CD14-positive monocyte (primary cell): ENCODE results near the gene SLC25A17. TPM values are rescaled to one million over a fixed set of nuclear protein-coding genes. Genes with fewer than 3 reads are reported as not detected.

Experiments
- DNase-seq, 3 donors: peaks; one replicate each; pipeline ENCODE4 v3.0.0-alpha.2; 2011 to 2022
- H2AFZ ChIP-seq: 2 replicates; pipeline ENCODE4 v1.6.0; 2012; ENCODE audit warnings: mild to moderate bottlenecking, low read depth, low read length, inconsistent platforms; ENCODE audit not compliant: insufficient read depth, poor library complexity, severe bottlenecking
- H3K27ac ChIP-seq, 2 donors: 1 replicate in 1 of 2; 2 replicates in 1 of 2; pipeline ENCODE4 v1.5.1; 2012 to 2013; ENCODE audit warnings: low read length in 2 of 2, control low read depth in 1 of 2, inconsistent platforms in 1 of 2, low read depth in 1 of 2, mild to moderate bottlenecking in 1 of 2
- H3K27me3 ChIP-seq, 2 donors: one replicate each; pipeline versions ENCODE4 v1.6.0 to v1.6.1; 2011 to 2013; ENCODE audit warnings: low read length in 2 of 2; ENCODE audit not compliant: control insufficient read depth in 2 of 2, insufficient read depth in 2 of 2
- H3K36me3 ChIP-seq, 2 donors: replicated peaks in 1 of 2; 1 replicate in 1 of 2; 2 replicates in 1 of 2; pipeline versions ENCODE4 v1.5.1 to v1.6.1; 2012 to 2013; ENCODE audit warnings: low read length in 2 of 2, control low read depth in 1 of 2, inconsistent platforms in 1 of 2, mild to moderate bottlenecking in 1 of 2; ENCODE audit not compliant: insufficient read depth in 2 of 2, control insufficient read depth in 1 of 2
- H3K4me1 ChIP-seq, 2 donors: 1 replicate in 1 of 2; 2 replicates in 1 of 2; pipeline versions ENCODE4 v1.5.1 to v1.6.1; 2012 to 2013; ENCODE audit warnings: low read length in 2 of 2, control low read depth in 1 of 2, inconsistent platforms in 1 of 2, mild to moderate bottlenecking in 1 of 2, moderate library complexity in 1 of 2; ENCODE audit not compliant: insufficient read depth in 2 of 2, control insufficient read depth in 1 of 2
- H3K4me2 ChIP-seq: replicated peaks from 2 replicates; pipeline ENCODE3; 2012; ENCODE audit warnings: low read length, moderate library complexity, mild to moderate bottlenecking; ENCODE audit not compliant: poor library complexity, severe bottlenecking; ENCODE audit errors: extremely low read depth
- H3K4me3 ChIP-seq, 3 experiments: fragments of 200-600 bp in 1 of 3; sonication (generic) in 1 of 3; replicated peaks in 1 of 3; 1 replicate in 2 of 3; 2 replicates in 1 of 3; pipeline ENCODE4 v1.5.1; 2011 to 2013; ENCODE audit warnings: low read length in 3 of 3, mild to moderate bottlenecking in 3 of 3, control low read depth in 2 of 3, low read depth in 2 of 3, inconsistent platforms in 1 of 3, moderate library complexity in 1 of 3
- H3K79me2 ChIP-seq: 2 replicates; pipeline ENCODE4 v1.6.0; 2012; ENCODE audit warnings: mild to moderate bottlenecking, control low read depth, inconsistent platforms, low read length, moderate library complexity; ENCODE audit not compliant: insufficient read depth
- H3K9ac ChIP-seq: 2 replicates; pipeline ENCODE4 v1.6.0; 2017; ENCODE audit warnings: low read length, mild to moderate bottlenecking; ENCODE audit not compliant: insufficient read depth, poor library complexity, severe bottlenecking
- H3K9me3 ChIP-seq, 2 donors: replicated peaks in 1 of 2; 1 replicate in 1 of 2; 2 replicates in 1 of 2; pipeline versions ENCODE4 v1.5.1 to v1.6.1; 2012 to 2013; ENCODE audit warnings: low read length in 2 of 2, control low read depth in 1 of 2; ENCODE audit not compliant: control insufficient read depth in 1 of 2, insufficient read depth in 1 of 2
- H4K20me1 ChIP-seq: 2 replicates; pipeline ENCODE4 v1.6.0; 2012; ENCODE audit warnings: mild to moderate bottlenecking, low read length, control low read depth, moderate library complexity; ENCODE audit not compliant: insufficient read depth
- H3K27ac Mint-ChIP-seq, 7 donors: one replicate each; pipeline ENCODE4 v1.8.0; 2020; ENCODE audit warnings: mild to moderate bottlenecking in 7 of 7, mixed read lengths in 7 of 7, moderate library complexity in 6 of 7, inconsistent platforms in 2 of 7
- H3K27me3 Mint-ChIP-seq, 3 donors: one replicate each; pipeline ENCODE4 v1.8.0; 2021 to 2022; ENCODE audit warnings: low read depth in 3 of 3, mild to moderate bottlenecking in 3 of 3, mixed read lengths in 3 of 3, moderate library complexity in 3 of 3, inconsistent platforms in 1 of 3
- H3K36me3 Mint-ChIP-seq, 2 donors: one replicate each; pipeline ENCODE4 v1.8.0; 2020; ENCODE audit warnings: mixed read lengths in 2 of 2, inconsistent platforms in 1 of 2, mild to moderate bottlenecking in 1 of 2
- H3K4me1 Mint-ChIP-seq: one replicate; pipeline ENCODE4 v1.8.0; 2020; ENCODE audit warnings: mild to moderate bottlenecking, mixed read lengths
- H3K4me3 Mint-ChIP-seq, 2 donors: one replicate each; pipeline ENCODE4 v1.8.0; 2020; ENCODE audit warnings: mild to moderate bottlenecking in 2 of 2, mixed read lengths in 2 of 2, moderate library complexity in 1 of 2
- H3K9me3 Mint-ChIP-seq, 7 donors: one replicate each; pipeline ENCODE4 v1.8.0; 2020 to 2022; ENCODE audit warnings: mixed read lengths in 7 of 7, mild to moderate bottlenecking in 6 of 7, moderate library complexity in 6 of 7, inconsistent platforms in 2 of 7
- CTCF ChIP-seq: fragments of 200-600 bp; IDR thresholded peaks from one replicate; pipeline ENCODE4 v1.8.0; 2022; ENCODE audit warnings: antibody characterized with exemption, mild to moderate bottlenecking
- WGBS: methylation state at CpG from one replicate; pipeline ENCODE4 v1.1.5; 2013; ENCODE audit warnings: missing lambda C conversion rate; ENCODE audit not compliant: insufficient coverage; 5-methylcytosine and 5-hydroxymethylcytosine counted together
- intact Hi-C, 2 donors: fragments of 100-400 bp; cut with micrococcal nuclease; formaldehyde crosslinking; loops; one replicate each; pipeline versions ENCODE4 v1.15.0 to v1.15.1; 2023
- polyA plus RNA-seq, 3 donors: library from polyadenylated mRNA; depleted of rRNA in 1 of 3; unstranded in 2 of 3; stranded (reverse) in 1 of 3; fragments of 300-500 nt in 2 of 3; fragments of >200 nt in 1 of 3; fragmentation: Illumina TruSeq in 2 of 3; gene quantifications; 1 replicate in 2 of 3; 2 replicates in 1 of 3; pipeline ENCODE4 v1.2.3, GENCODE V29; 2012 to 2021

SLC25A17 gene
- polyA plus RNA-seq, 3 donors: 7.3 to 10.6 (median 8.8) TPM

GRCh38 chr22:40749829-40750228 lies 69.3 kb downstream of the SLC25A17 start:
- Mint-ChIP-seq H3K9me3 (peaks cover 0 to 15% (median 13%) of the 10 kb centered on the region in 7 donors), H3K4me3 (no peak overlapping the region), H3K27ac (no peak overlapping the region), H3K36me3 (no peaks in the 10 kb centered on the region), H3K4me1 (no peaks in the 10 kb centered on the region), H3K27me3 (peaks cover 0 to 5% (median 2%) of the 10 kb centered on the region in 3 donors)
- no peaks in the 10 kb centered on the region for H4K20me1 ChIP-seq
- H3K4me2 ChIP-seq: no peak overlapping the region
- peaks cover 5 to 14% of the 10 kb centered on the region in 2 donors for H3K9me3 ChIP-seq
- H3K4me3 ChIP-seq: no peak overlapping the region
- no peak overlapping the region for H3K9ac ChIP-seq
- TF ChIP-seq CTCF: no peak
- no peaks in the 10 kb centered on the region for H3K36me3 ChIP-seq
- H3K4me1 ChIP-seq: no peaks in the 10 kb centered on the region
- no peak overlapping the region for H3K27ac ChIP-seq
- intact Hi-C loops: no loop called here
- no peaks in the 10 kb centered on the region for H3K27me3 ChIP-seq
- H3K79me2 ChIP-seq: no peaks in the 10 kb centered on the region
- no peak for DNase-seq
- no peak overlapping the region for H2AFZ ChIP-seq

- 97% methylated on average over 18 of the region's 19 CpGs for WGBS
- Mint-ChIP-seq H3K4me3 (no peak overlapping the region), H3K4me1 (no peaks in the 10 kb centered on the region), H3K27me3 (peaks cover 0 to 3% (median 2%) of the 10 kb centered on the region in 3 donors), H3K36me3 (no peaks in the 10 kb centered on the region), H3K9me3 (peaks cover 0 to 15% (median 13%) of the 10 kb centered on the region in 7 donors), H3K27ac (no peak overlapping the region)
- Histone ChIP-seq H4K20me1 (no peaks in the 10 kb centered on the region), H3K27me3 (no peaks in the 10 kb centered on the region), H3K4me2 (no peak overlapping the region), H2AFZ (no peak overlapping the region), H3K9ac (no peak overlapping the region), H3K36me3 (no peaks in the 10 kb centered on the region), H3K27ac (no peak overlapping the region), H3K4me1 (no peaks in the 10 kb centered on the region), H3K79me2 (no peaks in the 10 kb centered on the region), H3K4me3 (no peak overlapping the region), H3K9me3 (peaks cover 5 to 14% of the 10 kb centered on the region in 2 donors)
- TF ChIP-seq CTCF: no peak
- DNase-seq: no peak
- intact Hi-C loops: no loop called here
Observed at GRCh38 chr22:40748388-40749355, 70.5 kb downstream of the SLC25A17 start.
